Measurements from ENCODE around the gene KRT7. TPM values are rescaled to one million over a fixed set of nuclear protein-coding genes. Genes with fewer than 3 reads are reported as not detected.
"Not testable (repeated sequence)": the region's sequence is repeated elsewhere in the genome, so short reads cannot be mapped to it uniquely, and the experiment has no call there.

Gene KRT7
- total RNA-seq, 1 experiment from 2014 or later: 3,783 TPM

- 0 out of 2 replicates have a peak, but pooled peaks cover 3% of the 10 kb centered on the region for H3K36me3 ChIP-seq (ENCODE audit: low read depth)
- H4K20me1 ChIP-seq (ENCODE audit: insufficient read depth): no peaks in the 10 kb centered on the region
- H2AFZ ChIP-seq: no peak overlapping the region
- peaks cover 57% of the 10 kb centered on the region for H3K4me1 ChIP-seq (replicated peaks; ENCODE audit: insufficient read depth)
- intact Hi-C loops (cut with micrococcal nuclease; ENCODE audit: unreplicated experiment): no loop called here
- no peaks in the 10 kb centered on the region for H3K27me3 ChIP-seq (ENCODE audit: insufficient read depth, low read depth)
- peak overlapping the region; percentile 50; the same call in 1 of the 2 replicates for H3K4me3 ChIP-seq
- ChIA-PET CTCF (interaction anchor here (0.5 kb wide), 1 partner anchor 235 kb away, joined by 9 read pairs; the partner anchor contains the start of gene NR4A1), POLR2A (ENCODE audit: unreplicated experiment) (no interaction called here)
- peaks cover 3% of the 10 kb centered on the region; the same call in 1 of the 2 replicates for H3K79me2 ChIP-seq (ENCODE audit: low read depth)
- DNase-seq: no peak
- no peaks in the 10 kb centered on the region for H3K9me3 ChIP-seq (ENCODE audit: insufficient read depth, low read depth)
- peak overlapping the region; percentile 66 for H3K4me2 ChIP-seq
- H3F3A ChIP-seq (ENCODE audit: insufficient read depth, low read depth): peaks cover 33% of the 10 kb centered on the region
- 0 out of 2 replicates have a peak overlapping the region, but pooled peaks have one; percentile 50 for H3K27ac ChIP-seq
- H3K9me2 ChIP-seq (ENCODE audit: insufficient read depth): no peaks in the 10 kb centered on the region
- no peak for TF ChIP-seq EZH2 (IDR thresholded peaks at IDR 0.05; ENCODE audit: low read depth)
- TF ChIP-seq, protein P1, sequence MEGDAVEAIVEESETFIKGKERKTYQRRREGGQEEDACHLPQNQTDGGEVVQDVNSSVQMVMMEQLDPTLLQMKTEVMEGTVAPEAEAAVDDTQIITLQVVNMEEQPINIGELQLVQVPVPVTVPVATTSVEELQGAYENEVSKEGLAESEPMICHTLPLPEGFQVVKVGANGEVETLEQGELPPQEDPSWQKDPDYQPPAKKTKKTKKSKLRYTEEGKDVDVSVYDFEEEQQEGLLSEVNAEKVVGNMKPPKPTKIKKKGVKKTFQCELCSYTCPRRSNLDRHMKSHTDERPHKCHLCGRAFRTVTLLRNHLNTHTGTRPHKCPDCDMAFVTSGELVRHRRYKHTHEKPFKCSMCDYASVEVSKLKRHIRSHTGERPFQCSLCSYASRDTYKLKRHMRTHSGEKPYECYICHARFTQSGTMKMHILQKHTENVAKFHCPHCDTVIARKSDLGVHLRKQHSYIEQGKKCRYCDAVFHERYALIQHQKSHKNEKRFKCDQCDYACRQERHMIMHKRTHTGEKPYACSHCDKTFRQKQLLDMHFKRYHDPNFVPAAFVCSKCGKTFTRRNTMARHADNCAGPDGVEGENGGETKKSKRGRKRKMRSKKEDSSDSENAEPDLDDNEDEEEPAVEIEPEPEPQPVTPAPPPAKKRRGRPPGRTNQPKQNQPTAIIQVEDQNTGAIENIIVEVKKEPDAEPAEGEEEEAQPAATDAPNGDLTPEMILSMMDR (conservative IDR thresholded peaks at IDR 0.05): no peak
- no TSS peak for BruUV-seq (replicated peaks)
Measured at GRCh38 chr12:52285851-52286530, 52.9 kb downstream of the KRT7 start.

DNA sequence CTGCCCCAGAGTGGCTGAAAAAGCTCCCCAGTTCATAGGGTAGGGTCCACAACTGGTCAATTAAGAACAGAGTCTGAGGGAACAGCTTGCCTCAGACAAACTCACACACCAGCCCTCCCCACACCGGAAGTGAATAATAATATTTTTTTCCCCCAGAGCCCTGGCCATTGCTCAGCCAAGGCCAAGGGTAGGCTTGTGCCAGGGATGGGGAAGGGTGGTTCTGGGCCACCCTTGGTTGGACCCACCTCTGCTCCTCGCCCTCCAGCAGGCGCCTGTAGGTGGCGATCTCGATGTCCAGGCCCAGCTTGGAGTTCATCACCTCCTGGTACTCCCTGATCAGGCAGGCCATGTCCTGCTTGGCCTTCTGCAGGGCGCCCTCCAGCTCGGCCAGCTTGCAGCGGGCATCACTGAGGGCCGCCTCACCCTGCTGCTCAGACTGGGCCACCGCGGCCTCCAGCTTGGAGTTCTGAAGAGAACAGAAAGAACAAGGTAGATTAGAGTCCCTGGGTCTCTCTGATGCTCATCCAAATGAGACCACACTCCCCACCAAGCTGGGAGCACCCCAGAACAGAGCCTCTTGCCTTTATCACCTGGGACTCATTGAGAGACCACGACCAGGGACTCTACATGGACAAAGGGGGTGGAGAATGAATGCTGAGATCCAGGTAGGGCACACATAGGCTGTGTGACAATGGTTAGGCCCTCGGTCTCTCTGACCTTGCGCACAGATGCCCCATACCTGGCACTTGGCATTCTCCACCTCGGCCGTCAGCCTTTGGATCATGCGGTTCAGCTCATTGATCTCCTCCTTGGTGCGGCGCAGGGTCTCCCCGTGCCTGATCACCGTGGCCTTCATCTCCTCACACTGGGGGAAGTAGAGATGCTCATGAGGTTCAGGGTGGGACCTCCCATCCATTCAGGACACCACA, 54.1 kb downstream of the KRT7 start:
- H4K20me1 ChIP-seq (ENCODE audit: insufficient read depth); DNase-seq; H3K9me3 ChIP-seq (ENCODE audit: insufficient read depth, low read depth); H3K9me2 ChIP-seq (ENCODE audit: insufficient read depth); H3K79me2 ChIP-seq (ENCODE audit: low read depth); POLR2A ChIA-PET (ENCODE audit: unreplicated experiment); H3K27me3 ChIP-seq (ENCODE audit: insufficient read depth, low read depth); intact Hi-C loops (cut with micrococcal nuclease; ENCODE audit: unreplicated experiment); BruUV-seq (replicated peaks); H2AFZ ChIP-seq; H3K36me3 ChIP-seq (ENCODE audit: low read depth): not testable (repeated sequence)
- CTCF ChIA-PET: interaction anchor here (0.5 kb wide), 1 partner anchor 236 kb away, joined by 9 read pairs; the partner anchor contains the start of gene NR4A1
- H3K27ac ChIP-seq: peak overlapping the region; percentile 22; the same call in 1 of the 2 replicates
- peak overlapping the region; percentile 66 for H3K4me2 ChIP-seq
- peaks cover 25% of the 10 kb centered on the region for H3F3A ChIP-seq (ENCODE audit: insufficient read depth, low read depth)
- peak overlapping the region; percentile 50; the same call in 1 of the 2 replicates for H3K4me3 ChIP-seq
- peaks cover 46% of the 10 kb centered on the region for H3K4me1 ChIP-seq (replicated peaks; ENCODE audit: insufficient read depth)

DNA sequence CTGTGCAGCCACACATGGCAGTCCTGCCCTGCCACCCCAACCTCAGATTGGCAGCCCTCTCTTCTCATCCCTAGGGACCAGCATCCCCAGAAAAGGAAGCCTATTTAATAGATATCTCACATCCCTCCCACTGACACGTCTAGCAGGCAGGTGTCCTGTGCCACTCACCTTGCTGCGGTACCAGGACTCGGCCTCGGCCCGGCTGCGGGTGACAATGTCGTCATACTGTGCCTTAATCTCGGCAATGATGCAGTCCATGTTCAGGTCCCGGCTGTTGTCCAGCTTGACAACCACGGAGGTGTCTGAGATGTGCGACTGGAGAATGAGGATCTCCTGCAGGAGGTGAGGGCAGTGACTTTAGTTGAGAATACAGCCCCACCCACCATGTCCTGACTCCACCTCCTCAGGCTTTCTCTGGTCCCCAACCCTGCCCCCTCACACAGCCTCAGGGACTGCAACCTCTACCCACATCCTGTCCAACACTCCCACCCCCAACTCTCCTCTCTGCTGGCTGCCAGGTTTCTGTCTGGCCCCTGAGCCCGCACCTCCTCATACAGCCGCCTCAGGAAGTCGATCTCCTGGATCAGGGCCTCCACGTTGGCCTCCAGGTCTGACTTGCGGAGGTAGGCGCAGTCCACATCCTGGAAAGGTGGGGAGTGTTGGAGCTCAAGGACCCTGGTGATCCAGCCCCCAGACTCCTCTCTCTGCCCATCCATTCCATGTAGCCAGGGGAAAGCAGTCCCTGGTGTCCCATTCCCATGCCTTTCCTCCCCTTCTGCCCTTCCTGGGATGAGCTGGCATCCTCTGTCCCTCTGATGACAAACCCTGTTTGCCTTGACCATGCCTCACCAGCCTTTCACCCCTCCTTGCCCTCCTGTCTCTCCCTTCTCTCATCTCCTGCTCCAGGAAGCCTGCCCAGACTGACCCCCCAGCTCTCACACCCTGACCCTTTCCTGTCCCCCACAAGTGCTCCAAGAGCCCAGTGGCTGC, 55.1 kb downstream of the KRT7 start:
- CTCF ChIA-PET; H3K9me2 ChIP-seq (ENCODE audit: insufficient read depth); H3K9me3 ChIP-seq (ENCODE audit: insufficient read depth, low read depth); intact Hi-C loops (cut with micrococcal nuclease; ENCODE audit: unreplicated experiment); H3K36me3 ChIP-seq (ENCODE audit: low read depth); H4K20me1 ChIP-seq (ENCODE audit: insufficient read depth); H3K79me2 ChIP-seq (ENCODE audit: low read depth); H3K27me3 ChIP-seq (ENCODE audit: insufficient read depth, low read depth); BruUV-seq (replicated peaks); H2AFZ ChIP-seq; POLR2A ChIA-PET (ENCODE audit: unreplicated experiment): not testable (repeated sequence)
- Histone ChIP-seq H3K4me2 (peak overlapping the region; percentile 66), H3F3A (ENCODE audit: insufficient read depth, low read depth) (peaks cover 21% of the 10 kb centered on the region), H3K4me1 (replicated peaks; ENCODE audit: insufficient read depth) (peaks cover 38% of the 10 kb centered on the region), H3K4me3 (peak overlapping the region; percentile 50; the same call in 1 of the 2 replicates), H3K27ac (peak overlapping the region; percentile 74)
- DNase-seq: peak in 1 of 2 experiments; percentile 51

DNA sequence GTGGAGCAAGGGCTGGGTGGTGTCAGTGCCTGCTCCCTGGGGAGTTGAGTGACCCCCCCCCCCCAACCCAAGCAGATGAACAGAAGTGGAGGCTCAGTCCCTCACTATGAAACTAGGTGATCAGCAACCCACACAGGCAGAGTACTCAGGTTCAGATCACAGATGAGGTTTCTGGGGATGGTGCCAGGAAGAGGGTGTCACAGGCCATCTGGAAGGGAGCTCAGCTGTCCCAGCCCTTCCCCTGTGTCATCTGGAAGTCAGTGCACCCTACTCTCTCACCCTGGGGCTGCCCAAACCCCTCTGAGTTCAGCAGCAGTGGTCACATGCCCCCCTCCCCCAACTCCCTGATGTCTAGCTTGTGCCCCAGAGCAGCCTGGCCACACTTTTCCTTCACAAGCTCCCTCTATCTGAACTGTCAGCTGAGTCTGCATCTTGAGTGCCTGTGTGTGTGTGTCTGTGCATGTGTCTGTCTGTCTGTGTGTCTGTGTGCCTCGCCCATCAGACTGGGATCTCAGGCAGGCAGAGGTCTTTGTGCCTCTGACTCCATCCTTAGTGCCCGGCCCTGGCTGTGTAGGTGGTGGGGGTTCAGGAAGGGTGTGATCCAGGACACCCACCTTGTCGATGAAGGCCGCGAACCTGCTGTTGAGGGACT, 57.6 kb downstream of the KRT7 start:
- peaks cover 17% of the 10 kb centered on the region for H3K4me1 ChIP-seq (replicated peaks; ENCODE audit: insufficient read depth)
- POLR2A ChIA-PET (ENCODE audit: unreplicated experiment); intact Hi-C loops (cut with micrococcal nuclease; ENCODE audit: unreplicated experiment): not testable (repeated sequence)

More for the DNA sequence above, 57.6 kb downstream of the KRT7 start:
- H3K4me3 ChIP-seq; DNase-seq; H3K4me2 ChIP-seq; CTCF ChIA-PET; H2AFZ ChIP-seq; H3K36me3 ChIP-seq (ENCODE audit: low read depth); H4K20me1 ChIP-seq (ENCODE audit: insufficient read depth); BruUV-seq (replicated peaks); H3K27me3 ChIP-seq (ENCODE audit: insufficient read depth, low read depth); H3K27ac ChIP-seq; H3K9me3 ChIP-seq (ENCODE audit: insufficient read depth, low read depth); H3K79me2 ChIP-seq (ENCODE audit: low read depth); H3K9me2 ChIP-seq (ENCODE audit: insufficient read depth): not testable (repeated sequence)
- H3F3A ChIP-seq (ENCODE audit: insufficient read depth, low read depth): peaks cover 10% of the 10 kb centered on the region
